Activated naive CD4-positive, alpha-beta T cell treated with anti-CD3 and anti-CD28 coated beads for 36 hours (primary cell): ENCODE data around the gene ALDH9A1. TPM values are rescaled to one million over a fixed set of nuclear protein-coding genes. Genes with fewer than 3 reads are reported as not detected.
"Not testable (repeated sequence)": the region's sequence is repeated elsewhere in the genome, so short reads cannot be mapped to it uniquely, and the experiment has no call there.

ENCODE experiments used
- CTCF ChIA-PET: fragments of 350-600 bp; sonication (Branson Sonifier 250); formaldehyde crosslinking; loops from one replicate; lab custom pipeline; 2021; ENCODE audit warnings: antibody characterized with exemption; lab: Charles Lee
- DNase-seq: peaks from one replicate; pipeline ENCODE4 v3.0.0-alpha.2; 2020
- H3K27ac Mint-ChIP-seq: one replicate; pipeline ENCODE4 v1.8.0; 2021; ENCODE audit warnings: mild to moderate bottlenecking, mixed read lengths
- H3K27me3 Mint-ChIP-seq: one replicate; pipeline ENCODE4 v1.8.0; 2021; ENCODE audit warnings: low read depth, mixed read lengths
- H3K36me3 Mint-ChIP-seq: one replicate; pipeline ENCODE4 v1.8.0; 2021; ENCODE audit warnings: low read depth, mixed read lengths
- H3K4me1 Mint-ChIP-seq: one replicate; pipeline ENCODE4 v1.8.0; 2021; ENCODE audit warnings: low read depth, mixed read lengths
- H3K4me3 Mint-ChIP-seq: one replicate; pipeline ENCODE4 v1.8.0; 2021; ENCODE audit warnings: mild to moderate bottlenecking, moderate library complexity, mixed read lengths
- H3K9me3 Mint-ChIP-seq: one replicate; pipeline ENCODE4 v1.8.0; 2021; ENCODE audit warnings: mixed read lengths
- intact Hi-C: fragments of 100-400 bp; cut with micrococcal nuclease; formaldehyde crosslinking; loops from one replicate; pipeline ENCODE4 v1.15.1; 2023
- total RNA-seq, 2 experiments: library from RNA; stranded (reverse); gene quantifications; one replicate each; pipeline ENCODE4 v1.2.3, GENCODE V29; 2021

The ALDH9A1 gene
- total RNA-seq, 2 experiments from 2014 or later: 35.8 to 43.5 TPM

GRCh38 chr1:165686121-165686970, 12.0 kb downstream of the ALDH9A1 start:
- Mint-ChIP-seq H3K9me3 (peaks cover 7% of the 10 kb centered on the region), H3K4me1 (peaks cover 42% of the 10 kb centered on the region), H3K4me3 (no peak overlapping the region), H3K27me3 (no peaks in the 10 kb centered on the region), H3K36me3 (peaks cover 42% of the 10 kb centered on the region), H3K27ac (peak overlapping the region; percentile 54)
- intact Hi-C loops: no loop called here
- DNase-seq: peak; percentile 28
- CTCF ChIA-PET: interaction anchor here (0.7 to 1.1 kb wide), 2 partner anchors 228 to 229 kb away, joined by 3 to 4 read pairs; no protein-coding TSS in a partner anchor

- Mint-ChIP-seq H3K27ac (no peak overlapping the region), H3K4me1 (peaks cover 44% of the 10 kb centered on the region), H3K36me3 (peaks cover 58% of the 10 kb centered on the region), H3K4me3 (no peak overlapping the region), H3K9me3 (peaks cover 7% of the 10 kb centered on the region), H3K27me3 (no peaks in the 10 kb centered on the region)
- CTCF ChIA-PET: interaction anchor here (2.4 kb wide), 1 partner anchor 14 kb away, joined by 9 read pairs; the partner anchor contains the start of gene ALDH9A1
- intact Hi-C loops: no loop called here
- DNase-seq: no peak
Measured at GRCh38 chr1:165683848-165684485, 14.4 kb downstream of the ALDH9A1 start.

- H3K27me3 Mint-ChIP-seq, H3K27ac Mint-ChIP-seq, H3K4me3 Mint-ChIP-seq, intact Hi-C loops, H3K9me3 Mint-ChIP-seq, CTCF ChIA-PET, DNase-seq: not testable (repeated sequence)
- peaks cover 58% of the 10 kb centered on the region for H3K36me3 Mint-ChIP-seq
- H3K4me1 Mint-ChIP-seq: peaks cover 31% of the 10 kb centered on the region
Measured at GRCh38 chr1:165680773-165681172, 17.6 kb downstream of the ALDH9A1 start.

- CTCF ChIA-PET: no interaction called here
- H3K9me3 Mint-ChIP-seq: no peaks in the 10 kb centered on the region
- no peak overlapping the region for H3K4me3 Mint-ChIP-seq
- no peak for DNase-seq
- intact Hi-C loops: no loop called here
- no peaks in the 10 kb centered on the region for H3K27me3 Mint-ChIP-seq
- no peak overlapping the region for H3K27ac Mint-ChIP-seq
- H3K36me3 Mint-ChIP-seq: peaks cover 56% of the 10 kb centered on the region
- H3K4me1 Mint-ChIP-seq: peaks cover 30% of the 10 kb centered on the region
Measured at GRCh38 chr1:165680303-165680702, 18.1 kb downstream of the ALDH9A1 start.

- DNase-seq: peak; percentile 11
- CTCF ChIA-PET: interaction anchor here (1.2 kb wide), 1 partner anchor 77 kb away, joined by 3 read pairs; no protein-coding TSS in a partner anchor
- H3K27me3 Mint-ChIP-seq: no peaks in the 10 kb centered on the region
- peaks cover 55% of the 10 kb centered on the region for H3K36me3 Mint-ChIP-seq
- intact Hi-C loops: loop anchor here (2.0 kb wide), 2 partner anchors 47 to 79 kb away; no protein-coding TSS in a partner anchor
- peaks cover 24% of the 10 kb centered on the region for H3K4me1 Mint-ChIP-seq
- H3K4me3 Mint-ChIP-seq: no peak overlapping the region
- peak overlapping the region; percentile 62 for H3K27ac Mint-ChIP-seq
- H3K9me3 Mint-ChIP-seq: no peaks in the 10 kb centered on the region
Measured at GRCh38 chr1:165679282-165680036, 18.9 kb downstream of the ALDH9A1 start.

- H3K27me3 Mint-ChIP-seq: no peaks in the 10 kb centered on the region
- intact Hi-C loops: loop anchor here (2.0 kb wide), 2 partner anchors 46 to 78 kb away; no protein-coding TSS in a partner anchor
- H3K4me1 Mint-ChIP-seq: peaks cover 19% of the 10 kb centered on the region
- peak overlapping the region; percentile 62 for H3K27ac Mint-ChIP-seq
- no peaks in the 10 kb centered on the region for H3K9me3 Mint-ChIP-seq
- H3K36me3 Mint-ChIP-seq: peaks cover 55% of the 10 kb centered on the region
- no peak overlapping the region for H3K4me3 Mint-ChIP-seq
- CTCF ChIA-PET: interaction anchor here (1.2 kb wide), 1 partner anchor 76 kb away, joined by 3 read pairs; no protein-coding TSS in a partner anchor
- no peak for DNase-seq
Measured at GRCh38 chr1:165678509-165678908, 19.9 kb downstream of the ALDH9A1 start.

- DNase-seq: no peak
- intact Hi-C loops: no loop called here
- Mint-ChIP-seq H3K27ac (no peak overlapping the region), H3K4me1 (peaks cover 19% of the 10 kb centered on the region), H3K27me3 (no peaks in the 10 kb centered on the region), H3K36me3 (peaks cover 49% of the 10 kb centered on the region), H3K4me3 (no peak overlapping the region), H3K9me3 (no peaks in the 10 kb centered on the region)
- CTCF ChIA-PET: no interaction called here
Measured at GRCh38 chr1:165675794-165676193, 22.6 kb downstream of the ALDH9A1 start.

- Mint-ChIP-seq H3K4me3 (no peak overlapping the region), H3K9me3 (no peaks in the 10 kb centered on the region), H3K27me3 (no peaks in the 10 kb centered on the region), H3K36me3 (peaks cover 44% of the 10 kb centered on the region), H3K27ac (no peak overlapping the region), H3K4me1 (peaks cover 18% of the 10 kb centered on the region)
- intact Hi-C loops: no loop called here
- no peak for DNase-seq
- CTCF ChIA-PET: interaction anchor here (0.6 to 0.7 kb wide), 2 partner anchors 23 to 245 kb away, joined by 4 to 5 read pairs; no protein-coding TSS in a partner anchor
Measured at GRCh38 chr1:165674599-165674998, 23.8 kb downstream of the ALDH9A1 start.

- no peak overlapping the region for H3K4me3 Mint-ChIP-seq
- no peak for DNase-seq
- intact Hi-C loops: no loop called here
- H3K27me3 Mint-ChIP-seq: no peaks in the 10 kb centered on the region
- no peak overlapping the region for H3K27ac Mint-ChIP-seq
- peaks cover 7% of the 10 kb centered on the region for H3K4me1 Mint-ChIP-seq
- no peaks in the 10 kb centered on the region for H3K9me3 Mint-ChIP-seq
- H3K36me3 Mint-ChIP-seq: peaks cover 46% of the 10 kb centered on the region
- CTCF ChIA-PET: no interaction called here
Measured at GRCh38 chr1:165671526-165671925, 26.8 kb downstream of the ALDH9A1 start.

- DNase-seq: no peak
- Mint-ChIP-seq H3K27me3 (no peaks in the 10 kb centered on the region), H3K36me3 (peaks cover 46% of the 10 kb centered on the region), H3K27ac (no peak overlapping the region), H3K4me3 (no peak overlapping the region), H3K4me1 (peaks cover 4% of the 10 kb centered on the region), H3K9me3 (no peaks in the 10 kb centered on the region)
- CTCF ChIA-PET: interaction anchor here (1.1 to 1.8 kb wide), 2 partner anchors 9 to 103 kb away, joined by 3 to 4 read pairs; no protein-coding TSS in a partner anchor
- intact Hi-C loops: no loop called here
Measured at GRCh38 chr1:165668184-165668583, 30.2 kb downstream of the ALDH9A1 start.

- intact Hi-C loops: no loop called here
- Mint-ChIP-seq H3K27me3 (no peaks in the 10 kb centered on the region), H3K4me3 (no peak overlapping the region), H3K4me1 (peaks cover 4% of the 10 kb centered on the region), H3K9me3 (no peaks in the 10 kb centered on the region), H3K27ac (no peak overlapping the region), H3K36me3 (peaks cover 44% of the 10 kb centered on the region)
- CTCF ChIA-PET: no interaction called here
- no peak for DNase-seq
Measured at GRCh38 chr1:165666152-165666825, 32.1 kb downstream of the ALDH9A1 start.
